ENCODE results near the gene EGFLAM. TPM values are rescaled to one million over a fixed set of nuclear protein-coding genes. Genes with fewer than 3 reads are reported as not detected.

Gene EGFLAM
- polyA plus RNA-seq, 5 donors: 8.9 to 14.8 (median 12.4) TPM

GRCh38 chr5:38446029-38446522, 187.7 kb downstream of the EGFLAM start:
- no peak for DNase-seq

- no peak for DNase-seq
Observed at GRCh38 chr5:38447056-38447455, 188.7 kb downstream of the EGFLAM start.

- no peak for DNase-seq
Observed at GRCh38 chr5:38447786-38448185, 189.4 kb downstream of the EGFLAM start.

GRCh38 chr5:38448568-38449350, 190.4 kb downstream of the EGFLAM start:
- no peak for DNase-seq

DNA sequence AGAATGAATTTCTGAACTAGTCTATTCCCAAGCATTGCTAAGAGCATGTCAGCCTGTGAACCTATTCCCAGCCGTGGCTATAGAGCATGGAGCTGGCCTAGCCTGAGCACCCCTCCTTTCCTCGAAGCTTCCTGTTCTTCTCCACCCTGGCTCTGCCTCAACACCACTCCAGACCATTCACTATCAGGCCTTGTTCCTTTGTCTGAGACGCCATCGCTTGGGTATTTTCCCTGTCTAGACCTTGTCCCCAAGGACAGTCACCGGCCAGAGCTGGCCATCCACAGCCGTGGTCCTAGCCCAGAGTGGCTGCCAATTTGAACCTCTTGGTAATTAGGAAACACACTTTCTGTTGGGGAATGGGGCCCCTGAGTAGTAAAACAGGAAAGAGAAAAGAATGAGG, 192.3 kb downstream of the EGFLAM start:
- no peak for DNase-seq

- no peak for DNase-seq
Observed at GRCh38 chr5:38451074-38451725, 192.8 kb downstream of the EGFLAM start.

GRCh38 chr5:38452201-38452600, 193.8 kb downstream of the EGFLAM start:
- DNase-seq: no peak

DNA sequence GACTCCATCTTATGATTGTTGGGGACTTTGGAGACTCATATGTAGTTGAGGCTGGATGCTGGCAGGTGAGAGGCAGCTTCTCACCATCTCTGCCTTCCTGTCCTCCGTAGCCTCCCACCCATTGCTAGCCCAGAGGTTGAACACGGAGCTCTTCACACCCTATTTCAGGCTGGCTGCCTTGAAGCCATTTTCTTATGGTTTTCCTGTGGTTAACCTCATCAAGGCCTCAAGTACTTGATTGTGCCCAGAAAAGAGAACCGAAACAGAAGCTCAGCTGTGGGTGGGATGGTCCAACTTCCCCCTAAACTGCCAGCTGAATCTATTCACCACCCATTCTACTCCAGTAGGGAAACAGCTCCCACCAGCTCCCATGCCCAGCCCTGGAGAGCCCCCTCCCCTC, 195.1 kb downstream of the EGFLAM start:
- no peak for DNase-seq

DNA sequence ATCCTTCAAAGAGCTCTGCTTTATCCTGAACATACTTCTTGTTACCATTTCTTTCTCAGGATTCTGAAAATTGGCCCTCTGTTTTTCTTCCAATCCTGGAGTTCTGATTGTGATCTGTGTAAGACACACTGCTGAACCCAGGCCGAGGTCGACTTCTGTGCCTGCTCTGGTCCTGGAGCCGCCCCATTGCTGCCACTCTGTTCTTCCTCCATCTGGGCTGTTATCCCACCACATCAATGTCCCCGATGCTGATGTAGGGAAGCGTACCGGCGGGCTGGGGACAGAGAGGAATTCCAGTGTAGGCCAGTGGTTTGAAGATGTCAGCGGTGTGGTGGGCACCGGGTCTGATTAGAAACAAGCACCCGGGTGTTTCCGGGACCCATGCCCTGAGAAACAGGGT, 195.6 kb downstream of the EGFLAM start:
- DNase-seq: no peak

GRCh38 chr5:38455796-38456330, 197.5 kb downstream of the EGFLAM start:
- DNase-seq: no peak

DNA sequence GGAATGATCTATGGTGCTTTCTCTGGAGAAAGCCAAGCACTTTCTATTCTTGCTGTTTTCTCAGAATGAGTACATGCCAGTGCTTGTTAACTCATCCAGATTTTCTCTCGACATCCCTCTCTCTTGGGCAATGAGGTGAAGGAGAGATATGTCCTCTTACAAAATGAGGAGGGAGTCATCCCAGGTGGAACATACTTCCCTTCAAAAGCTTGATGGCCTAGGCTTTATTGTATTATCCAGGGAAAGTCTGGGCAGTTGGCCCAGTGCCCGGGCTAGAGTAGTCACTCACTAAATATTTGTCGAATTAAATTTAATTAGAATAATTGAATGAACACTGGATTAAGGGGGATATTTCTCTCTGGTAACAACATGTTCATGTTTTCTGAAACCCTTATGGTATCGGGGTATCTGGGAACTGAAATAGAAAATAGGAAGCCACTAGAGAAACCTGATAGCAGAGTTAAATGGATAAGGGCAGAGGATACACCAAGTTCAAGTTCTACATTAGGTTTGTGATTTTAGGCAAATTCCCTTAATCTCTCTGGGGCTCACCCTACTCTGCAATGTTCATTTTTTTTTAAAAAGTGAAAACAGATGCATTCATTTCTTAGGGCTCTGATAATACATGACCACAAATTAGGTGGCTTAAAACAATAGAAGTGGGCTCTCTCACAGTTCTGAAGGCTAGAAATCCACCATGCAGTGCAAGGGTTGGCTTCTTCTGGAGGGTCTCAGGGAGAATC, 198.5 kb downstream of the EGFLAM start:
- DNase-seq: no peak

- DNase-seq: no peak
Observed at GRCh38 chr5:38458174-38458573, 199.8 kb downstream of the EGFLAM start.

DNA sequence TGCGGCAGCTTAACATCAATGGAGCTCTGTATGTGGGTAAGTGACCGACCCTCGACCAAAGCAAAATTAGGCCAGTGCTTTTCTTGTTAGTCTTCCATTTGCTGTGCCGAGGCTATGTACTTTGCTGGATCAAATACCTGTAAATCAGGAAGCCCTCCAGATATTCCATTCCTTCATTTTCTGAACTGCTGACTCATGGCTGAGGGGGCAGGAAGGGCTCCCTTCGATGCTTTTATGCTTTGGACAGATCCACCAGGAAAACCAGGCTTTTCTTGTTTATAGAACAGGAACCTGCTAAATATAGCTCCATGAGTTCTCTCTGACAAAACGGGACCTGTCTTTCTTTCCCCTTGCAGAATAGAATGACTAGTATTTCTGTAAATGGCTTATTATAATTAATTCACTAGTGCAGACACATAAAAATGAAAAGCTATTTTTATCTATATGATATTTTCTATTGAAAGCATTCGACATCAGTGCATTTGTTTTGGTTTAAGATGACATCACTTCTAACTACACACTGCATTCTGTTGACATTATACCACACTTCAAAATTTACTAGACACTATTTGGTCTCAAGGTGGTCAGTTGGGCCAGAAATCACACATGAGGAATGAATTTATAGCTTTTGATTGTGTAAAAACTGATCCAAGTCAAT, 204.7 kb downstream of the EGFLAM start:
- no peak for DNase-seq

DNA sequence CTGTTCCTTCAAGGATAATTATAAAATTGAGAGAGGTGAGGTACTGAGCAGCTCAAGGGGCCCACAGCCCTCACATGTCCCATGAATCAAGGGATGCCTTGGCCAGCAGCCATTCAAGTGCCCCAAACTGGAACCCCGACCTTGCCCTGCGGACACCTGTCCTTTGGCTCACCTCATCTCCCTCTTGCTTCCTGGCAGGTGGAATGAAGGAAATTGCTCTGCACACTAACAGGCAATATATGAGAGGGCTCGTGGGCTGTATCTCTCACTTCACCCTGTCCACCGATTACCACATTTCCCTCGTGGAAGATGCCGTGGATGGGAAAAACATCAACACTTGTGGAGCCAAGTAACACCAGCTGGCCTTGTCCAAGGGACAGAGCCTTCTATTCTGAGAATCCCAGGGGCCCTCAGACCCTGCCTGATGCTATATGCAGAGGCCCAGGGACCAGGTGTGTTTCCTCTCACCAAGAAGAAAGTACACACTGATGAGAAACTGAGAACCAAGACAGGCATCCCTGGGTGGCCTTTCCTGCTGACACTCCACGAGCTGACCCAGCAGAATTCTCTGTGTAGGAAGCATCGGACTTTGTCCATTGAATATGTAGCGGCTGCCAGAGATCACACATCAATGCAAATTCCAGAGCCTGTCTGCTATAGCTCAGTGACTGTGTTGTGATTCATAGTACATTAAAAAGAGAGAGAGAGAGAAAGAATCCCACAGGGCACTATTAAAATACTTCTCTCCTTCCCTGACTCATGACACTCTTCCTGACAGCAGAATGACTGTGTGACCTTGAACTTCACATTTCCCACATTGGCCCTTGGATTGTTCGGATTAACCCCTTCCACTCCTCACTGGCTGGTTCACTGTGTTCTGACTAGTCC, 205.5 kb downstream of the EGFLAM start:
- peak; percentile 63 to 74 for DNase-seq

DNA sequence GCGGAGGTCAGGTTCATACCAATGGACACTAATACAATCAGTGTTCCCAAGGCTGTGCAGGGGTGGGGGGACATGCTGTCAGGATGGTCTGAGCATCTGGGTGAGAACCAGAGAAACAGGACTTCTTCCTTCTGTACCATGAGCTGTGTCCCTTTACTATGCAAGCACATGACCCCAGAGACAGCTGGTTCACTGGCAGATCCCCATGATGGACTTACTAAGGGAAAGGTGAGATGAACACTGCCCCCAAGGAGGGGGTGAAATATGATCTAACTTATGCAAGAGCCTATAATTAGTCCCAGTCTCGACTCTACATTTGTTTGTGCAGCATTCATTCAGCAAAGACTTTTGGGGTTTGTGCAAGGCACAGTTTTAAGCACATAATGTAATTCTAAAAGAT, 206.7 kb downstream of the EGFLAM start:
- DNase-seq: no peak

GRCh38 chr5:38465702-38466423, 207.5 kb downstream of the EGFLAM start:
- DNase-seq: no peak

- peak; percentile 65 to 74 for DNase-seq
Observed at GRCh38 chr5:38466424-38467189, 208.2 kb downstream of the EGFLAM start.

DNA sequence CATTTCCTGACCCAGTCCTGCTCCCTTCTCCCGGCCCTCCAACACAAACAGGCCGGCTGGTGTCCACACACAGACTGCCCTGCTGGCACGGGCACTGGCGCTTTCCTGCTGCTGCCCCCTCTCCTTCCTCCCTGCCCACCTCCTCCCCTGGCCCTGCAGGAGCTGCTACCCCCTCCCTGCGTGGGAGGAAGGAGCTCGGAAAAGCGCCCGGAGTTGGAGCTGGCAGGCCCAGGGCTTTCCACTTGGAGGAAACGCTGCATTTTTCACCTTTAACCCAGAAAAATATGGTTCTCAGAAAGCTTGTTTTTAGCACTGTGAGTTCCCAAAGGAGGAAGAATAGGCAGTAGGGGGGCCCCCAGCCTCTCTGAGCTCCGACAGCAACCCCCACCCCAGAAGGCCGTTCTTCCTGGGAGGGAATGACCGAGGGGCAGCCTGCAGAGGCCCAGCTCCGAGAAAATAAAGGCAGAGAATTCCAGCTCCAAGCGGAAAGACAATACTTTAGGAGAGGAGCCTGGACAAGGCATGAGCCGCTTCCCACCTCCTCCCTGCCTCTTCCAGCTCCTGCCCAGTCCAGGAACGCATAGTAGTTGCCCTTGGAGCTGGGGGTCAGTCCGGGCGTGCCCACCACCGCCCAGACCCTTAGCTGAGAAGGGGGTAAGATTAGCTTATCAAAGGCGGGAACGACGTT, 209.1 kb downstream of the EGFLAM start:
- peak; percentile 77 to 80 for DNase-seq

Data from right lung (tissue), 5 donors.